B cell (primary cell): ENCODE data around the gene EXOC1. TPM values are rescaled to one million over a fixed set of nuclear protein-coding genes. Genes with fewer than 3 reads are reported as not detected.

Experiments used
- ATAC-seq: fragments of 200-7000 bp; cut with Tn5 transposase; one replicate; pipeline ENCODE4 v1.10.0; 2021; ENCODE audit warnings: low read depth, mild to moderate bottlenecking, moderate number of reproducible peaks, moderate library complexity
- CTCF ChIA-PET: fragments of 350-600 bp; sonication (Branson Sonifier 250); formaldehyde crosslinking; loops from one replicate; lab custom pipeline; 2021; ENCODE audit warnings: antibody characterized with exemption, inconsistent platforms; lab: Charles Lee
- POLR2A ChIA-PET: fragments of 350-600 bp; sonication (Branson Sonifier 250); formaldehyde crosslinking; loops from one replicate; lab custom pipeline; 2021; ENCODE audit warnings: antibody characterized with exemption; lab: Charles Lee
- DNase-seq: peaks from one replicate; pipeline ENCODE4 v3.0.0; 2013
- H2AFZ ChIP-seq: 2 replicates; pipeline ENCODE4 v1.6.1; 2012; ENCODE audit warnings: mild to moderate bottlenecking, low read depth, low read length; ENCODE audit not compliant: insufficient read depth, poor library complexity, severe bottlenecking
- H3K27ac ChIP-seq, 2 donors: 1 replicate in 1 of 2; 2 replicates in 1 of 2; pipeline ENCODE4 v1.5.1; 2012 to 2013; ENCODE audit warnings: low read length in 2 of 2, mild to moderate bottlenecking in 2 of 2, moderate library complexity in 1 of 2
- H3K27me3 ChIP-seq, 4 experiments: fragments of 200-600 bp in 1 of 4; sonication (generic) in 1 of 4; replicated peaks in 1 of 4; 1 replicate in 2 of 4; 2 replicates in 2 of 4; pipeline versions ENCODE4 v1.6.1 to v1.7.0; 2013 to 2016; ENCODE audit warnings: low read length in 3 of 4, mild to moderate bottlenecking in 2 of 4, mixed read lengths in 1 of 4, moderate library complexity in 1 of 4; ENCODE audit not compliant: insufficient read depth in 4 of 4, control insufficient read depth in 3 of 4; ENCODE audit errors: control extremely low read depth in 1 of 4
- H3K36me3 ChIP-seq, 2 experiments: replicated peaks in 1 of 2; 1 replicate in 1 of 2; 2 replicates in 1 of 2; pipeline versions ENCODE4 v1.6.1 to v1.7.1; 2013; ENCODE audit warnings: low read length in 1 of 2; ENCODE audit not compliant: insufficient read depth in 2 of 2, control insufficient read depth in 1 of 2; ENCODE audit errors: control extremely low read depth in 1 of 2, extremely low read depth in 1 of 2
- H3K4me1 ChIP-seq, 2 donors: fragments of 200-600 bp in 1 of 2; sonication (generic) in 1 of 2; 1 replicate in 1 of 2; 2 replicates in 1 of 2; pipeline versions ENCODE4 v1.5.1 to v1.6.1; 2013 to 2017; ENCODE audit warnings: low read length in 2 of 2; ENCODE audit not compliant: control insufficient read depth in 2 of 2, insufficient read depth in 2 of 2
- H3K4me2 ChIP-seq: replicated peaks from 2 replicates; pipeline ENCODE3; 2012; ENCODE audit warnings: mild to moderate bottlenecking, low read depth, low read length; ENCODE audit not compliant: poor library complexity, severe bottlenecking
- H3K4me3 ChIP-seq, 5 experiments: fragments of 200-600 bp in 1 of 5; sonication (generic) in 1 of 5; 1 replicate in 3 of 5; 2 replicates in 2 of 5; pipeline versions ENCODE4 v1.5.1 to v1.7.0; 2011 to 2016; ENCODE audit warnings: low read length in 4 of 5, mild to moderate bottlenecking in 4 of 5, low read depth in 2 of 5, control low read depth in 1 of 5, moderate library complexity in 1 of 5; ENCODE audit not compliant: insufficient read depth in 1 of 5; ENCODE audit errors: control extremely low read depth in 1 of 5, extremely low read depth in 1 of 5
- H3K79me2 ChIP-seq: fragments of 200-600 bp; sonication (generic); one replicate; pipeline ENCODE4 v1.6.0; 2016; ENCODE audit warnings: low read length; ENCODE audit not compliant: control insufficient read depth, insufficient read depth
- H3K9ac ChIP-seq: fragments of 200-600 bp; sonication (generic); 2 replicates; pipeline ENCODE4 v1.6.1; 2017; ENCODE audit warnings: mild to moderate bottlenecking, low read length, moderate library complexity
- H3K9me3 ChIP-seq, 3 donors: one replicate each; pipeline versions ENCODE4 v1.6.1 to v1.7.1; 2013; ENCODE audit warnings: low read length in 2 of 3; ENCODE audit not compliant: control insufficient read depth in 2 of 3, insufficient read depth in 1 of 3; ENCODE audit errors: control extremely low read depth in 1 of 3
- H4K20me1 ChIP-seq: 2 replicates; pipeline ENCODE4 v1.6.0; 2012; ENCODE audit warnings: mild to moderate bottlenecking, low read length; ENCODE audit not compliant: insufficient read depth, control insufficient read depth, poor library complexity, severe bottlenecking
- H3K27ac Mint-ChIP-seq: one replicate; pipeline ENCODE4 v1.8.0; 2021; ENCODE audit warnings: mixed read lengths
- H3K27me3 Mint-ChIP-seq: one replicate; pipeline ENCODE4 v1.8.0; 2021; ENCODE audit warnings: mixed read lengths
- H3K4me1 Mint-ChIP-seq: one replicate; pipeline ENCODE4 v1.8.0; 2021; ENCODE audit warnings: mixed read lengths
- H3K4me3 Mint-ChIP-seq: one replicate; pipeline ENCODE4 v1.8.0; 2021; ENCODE audit warnings: mixed read lengths
- H3K9me3 Mint-ChIP-seq: one replicate; pipeline ENCODE4 v1.8.0; 2022; ENCODE audit warnings: mixed read lengths; ENCODE audit not compliant: insufficient read depth
- EZH2 ChIP-seq: IDR thresholded peaks from 2 replicates; pipeline ENCODE4 v1.6.1; 2012; ENCODE audit warnings: borderline replicate concordance, low read depth, mild to moderate bottlenecking, moderate library complexity, low read length; ENCODE audit not compliant: insufficient read depth, poor library complexity, severe bottlenecking
- WGBS: methylation state at CpG from one replicate; pipeline ENCODE4 v1.1.5; 2013; ENCODE audit warnings: missing lambda C conversion rate; ENCODE audit not compliant: insufficient coverage; 5-methylcytosine and 5-hydroxymethylcytosine counted together
- intact Hi-C: fragments of 100-400 bp; cut with micrococcal nuclease; formaldehyde crosslinking; loops from one replicate; pipeline ENCODE4 v1.10.0; 2022
- polyA plus RNA-seq: library from polyadenylated mRNA; depleted of rRNA; stranded (reverse); fragments of >200 nt; gene quantifications from 2 replicates; pipeline ENCODE4 v1.2.3, GENCODE V29; 2012
- total RNA-seq, 2 donors: library from RNA; stranded (reverse); fragments of 120-200 nt in 1 of 2; gene quantifications; 1 replicate in 1 of 2; 2 replicates in 1 of 2; pipeline versions ENCODE4 v1.2.3 to v1.2.4, GENCODE V29; 2013 to 2022
- TF ChIP-seq, protein P1 (sequence below): fragments of 200-600 bp; IDR thresholded peaks from one replicate; pipeline ENCODE4 v1.8.0; 2022; ENCODE audit warnings: antibody characterized with exemption, mild to moderate bottlenecking

Gene EXOC1
- total and polyA plus RNA-seq, 2 donors (not counting 1 experiment from before 2014, with no cell fraction given) = 10.0 to 42.5 TPM

DNA sequence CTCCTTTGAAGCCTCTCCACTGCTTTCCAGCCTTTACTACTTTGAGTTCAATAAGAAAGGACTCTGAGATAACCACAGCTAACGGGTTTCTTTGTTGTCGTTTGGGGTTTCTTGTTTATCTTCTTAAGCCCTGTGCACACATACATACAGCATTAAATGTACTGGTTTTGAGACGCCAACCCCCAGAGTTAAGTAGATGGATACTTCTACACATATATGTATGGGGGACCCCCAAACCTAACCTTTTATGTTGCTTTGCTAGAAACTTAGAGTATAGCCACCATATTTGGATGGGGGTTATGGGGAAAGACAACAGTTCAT lies 96.0 kb downstream of the EXOC1 start:
- intact Hi-C loops = loop anchor here (1.0 to 5.0 kb wide), 6 partner anchors 42 to 959 kb away; partner anchors contain the start of genes SRD5A3 and TMEM165
- no peaks in the 10 kb centered on the region for H3K9me3 Mint-ChIP-seq
- no peaks in the 10 kb centered on the region for H3K9me3 ChIP-seq
- peaks cover 32% of the 10 kb centered on the region for H3K79me2 ChIP-seq
- ChIA-PET CTCF (interaction anchor here (0.8 to 3.3 kb wide), 17 partner anchors 8 to 958 kb away, joined by 3 to 22 read pairs (median 5); partner anchors contain the start of genes AASDH, EXOC1, PAICS and PPAT), POLR2A (interaction anchor here (0.6 to 2.6 kb wide), 4 partner anchors 403 to 554 kb away, joined by 3 to 14 read pairs (median 6); partner anchors contain the start of genes AASDH and TMEM165)
- WGBS = no CpG with 5 or more reads among the region's 3 CpGs
- H3K4me3 ChIP-seq = peak overlapping the region; percentile 73 to 91 (median 86)
- peak overlapping the region; percentile 100 for H3K27ac ChIP-seq
- H3K27me3 Mint-ChIP-seq = no peaks in the 10 kb centered on the region
- no peak for TF ChIP-seq EZH2
- TF ChIP-seq, protein P1, sequence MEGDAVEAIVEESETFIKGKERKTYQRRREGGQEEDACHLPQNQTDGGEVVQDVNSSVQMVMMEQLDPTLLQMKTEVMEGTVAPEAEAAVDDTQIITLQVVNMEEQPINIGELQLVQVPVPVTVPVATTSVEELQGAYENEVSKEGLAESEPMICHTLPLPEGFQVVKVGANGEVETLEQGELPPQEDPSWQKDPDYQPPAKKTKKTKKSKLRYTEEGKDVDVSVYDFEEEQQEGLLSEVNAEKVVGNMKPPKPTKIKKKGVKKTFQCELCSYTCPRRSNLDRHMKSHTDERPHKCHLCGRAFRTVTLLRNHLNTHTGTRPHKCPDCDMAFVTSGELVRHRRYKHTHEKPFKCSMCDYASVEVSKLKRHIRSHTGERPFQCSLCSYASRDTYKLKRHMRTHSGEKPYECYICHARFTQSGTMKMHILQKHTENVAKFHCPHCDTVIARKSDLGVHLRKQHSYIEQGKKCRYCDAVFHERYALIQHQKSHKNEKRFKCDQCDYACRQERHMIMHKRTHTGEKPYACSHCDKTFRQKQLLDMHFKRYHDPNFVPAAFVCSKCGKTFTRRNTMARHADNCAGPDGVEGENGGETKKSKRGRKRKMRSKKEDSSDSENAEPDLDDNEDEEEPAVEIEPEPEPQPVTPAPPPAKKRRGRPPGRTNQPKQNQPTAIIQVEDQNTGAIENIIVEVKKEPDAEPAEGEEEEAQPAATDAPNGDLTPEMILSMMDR = no peak
- no peaks in the 10 kb centered on the region for H3K27me3 ChIP-seq
- H3K4me1 ChIP-seq = peaks cover 30 to 37% of the 10 kb centered on the region in 2 donors
- H3K4me1 Mint-ChIP-seq = peaks cover 51% of the 10 kb centered on the region
- H3K36me3 ChIP-seq = peaks cover 0 to 17% of the 10 kb centered on the region in 2 experiments
- peak overlapping the region; percentile 80 for H2AFZ ChIP-seq
- peak overlapping the region; percentile 78 for H3K4me2 ChIP-seq
- H3K4me3 Mint-ChIP-seq = peak overlapping the region; percentile 89
- no peak for DNase-seq
- H3K27ac Mint-ChIP-seq = peak overlapping the region; percentile 98
- H4K20me1 ChIP-seq = no peaks in the 10 kb centered on the region
- ATAC-seq = no peak
- H3K9ac ChIP-seq = peak overlapping the region; percentile 99

DNA sequence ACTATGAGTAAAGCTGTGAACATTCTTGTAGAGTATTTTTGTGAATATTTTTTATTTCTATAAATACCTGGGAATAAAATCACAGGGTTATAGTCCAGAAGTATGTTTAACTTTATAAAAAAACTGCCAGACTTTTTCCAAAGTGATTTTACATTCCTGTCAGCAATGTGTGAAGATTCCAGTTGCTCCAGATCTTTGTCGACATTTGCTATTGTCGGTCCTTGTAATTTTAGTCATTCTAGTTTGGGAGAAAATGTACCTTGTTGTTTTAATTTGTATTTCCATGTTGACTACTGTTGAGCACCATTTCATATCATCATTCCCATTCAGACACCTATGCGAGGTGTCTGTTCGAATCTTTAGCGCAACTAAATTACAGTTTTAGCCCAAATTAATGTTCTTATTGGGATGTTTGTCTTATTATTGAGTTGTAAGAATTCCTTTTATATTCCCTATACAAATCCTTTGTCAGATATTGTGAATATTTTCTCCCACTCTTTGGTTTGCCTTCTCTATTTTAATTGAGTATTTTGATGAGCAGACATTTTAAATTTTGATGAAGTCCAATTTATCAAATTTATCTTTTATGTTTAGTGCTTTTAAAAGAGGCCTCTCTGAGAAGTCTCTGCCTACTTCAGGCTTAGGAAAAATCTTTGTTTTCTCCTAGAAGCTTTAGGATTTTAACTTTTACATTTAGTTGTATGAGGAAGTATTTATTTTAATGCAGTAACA lies 97.9 kb downstream of the EXOC1 start:
- no peak overlapping the region for H3K4me3 Mint-ChIP-seq
- ATAC-seq = no peak
- ChIA-PET CTCF (no interaction called here), POLR2A (no interaction called here)
- H3K9me3 ChIP-seq = no peaks in the 10 kb centered on the region
- no peak overlapping the region for H3K27ac ChIP-seq
- no peak overlapping the region for H3K9ac ChIP-seq
- no peak overlapping the region for H3K4me3 ChIP-seq
- peaks cover 6 to 25% of the 10 kb centered on the region in 2 experiments for H3K36me3 ChIP-seq
- H3K4me1 ChIP-seq = peaks cover 15 to 23% of the 10 kb centered on the region in 2 donors
- no peak overlapping the region for H3K27ac Mint-ChIP-seq
- TF ChIP-seq, protein P1 = no peak
- TF ChIP-seq EZH2 = no peak
- peaks cover 16% of the 10 kb centered on the region for H3K79me2 ChIP-seq
- H4K20me1 ChIP-seq = no peaks in the 10 kb centered on the region
- peaks cover 32% of the 10 kb centered on the region for H3K4me1 Mint-ChIP-seq
- H3K27me3 Mint-ChIP-seq = no peaks in the 10 kb centered on the region
- H2AFZ ChIP-seq = no peak overlapping the region
- H3K9me3 Mint-ChIP-seq = no peaks in the 10 kb centered on the region
- no peaks in the 10 kb centered on the region for H3K27me3 ChIP-seq
- intact Hi-C loops = no loop called here
- no peak for DNase-seq
- WGBS = no CpG with 5 or more reads among the region's 5 CpGs
- no peak overlapping the region for H3K4me2 ChIP-seq
